Muscle of arm (tissue), 12 donors: ENCODE results near the gene SLF2. TPM values are rescaled to one million over a fixed set of nuclear protein-coding genes. Genes with fewer than 3 reads are reported as not detected.

Source experiments
- DNase-seq: peaks from one replicate; pipeline ENCODE4 v3.0.0-alpha.2; 2013
- polyA plus RNA-seq, 12 donors: library from polyadenylated mRNA; unstranded; fragments of 120-200 nt; gene quantifications; one replicate each; pipeline ENCODE4 v1.2.1, GENCODE V29; 2013; ENCODE audit not compliant: insufficient read length in 12 of 12

SLF2 gene
- polyA plus RNA-seq, 12 donors, result 58.1 to 130 (median 89.5) TPM; not detected in 1

- no peak for DNase-seq
These were observed 64.1 kb downstream of the SLF2 start for GRCh38 chr10:100976906-100977305.

- no peak for DNase-seq
These were observed 64.7 kb downstream of the SLF2 start for GRCh38 chr10:100977436-100977835.

- DNase-seq, result no peak
These were observed 65.5 kb downstream of the SLF2 start for GRCh38 chr10:100978121-100978900.

- no peak for DNase-seq
These were observed 66.1 kb downstream of the SLF2 start for GRCh38 chr10:100978901-100979195.

- DNase-seq, result no peak
These were observed 67.1 kb downstream of the SLF2 start for GRCh38 chr10:100979791-100980272.

GRCh38 chr10:100980311-100980710 is 67.5 kb downstream of the SLF2 start:
- no peak for DNase-seq

GRCh38 chr10:100980711-100981110 is 67.9 kb downstream of the SLF2 start:
- DNase-seq, result no peak

GRCh38 chr10:100981178-100981772 is 68.5 kb downstream of the SLF2 start:
- no peak for DNase-seq

- no peak for DNase-seq
These were observed 70.4 kb downstream of the SLF2 start for GRCh38 chr10:100982916-100983830.

GRCh38 chr10:100983868-100984671 is 71.3 kb downstream of the SLF2 start:
- DNase-seq, result no peak

- DNase-seq, result no peak
These were observed 72.0 kb downstream of the SLF2 start for GRCh38 chr10:100984672-100985177.

GRCh38 chr10:100985336-100985735 is 72.6 kb downstream of the SLF2 start:
- no peak for DNase-seq

GRCh38 chr10:100986623-100986951 is 73.8 kb downstream of the SLF2 start:
- DNase-seq, result no peak

- peak; percentile 88 for DNase-seq
These were observed 74.4 kb downstream of the SLF2 start, which contains the start of the genes MRPL43 and TWNK for GRCh38 chr10:100986952-100987684. Gene MRPL43, minus strand, starts transcription at chr10:100987497. Its CDS starts 54 bp downstream, at chr10:100987443. Gene TWNK, plus strand, starts transcription at chr10:100987543. Its CDS starts 668 bp downstream, at chr10:100988211.

GRCh38 chr10:100987685-100988049 is 74.9 kb downstream of the SLF2 start:
- DNase-seq, result no peak

- no peak for DNase-seq
These were observed 75.4 kb downstream of the SLF2 start for GRCh38 chr10:100988166-100988565.

- no peak for DNase-seq
These were observed 76.3 kb downstream of the SLF2 start for GRCh38 chr10:100989088-100989487.

GRCh38 chr10:100993986-100994708 is 81.4 kb downstream of the SLF2 start:
- DNase-seq, result peak; percentile 61

- no peak for DNase-seq
These were observed 82.4 kb downstream of the SLF2 start for GRCh38 chr10:100995181-100995580.
